K562 (cell line): ENCODE measurements around the gene RIMKLA.

ENCODE experiments used
- KAT8 ChIP-seq: fragments of 450-650 bp; IDR thresholded peaks from 2 replicates; pipeline ENCODE4 v1.6.1; 2016; ENCODE audit warnings: low read depth, mild to moderate bottlenecking
- NFYB ChIP-seq: IDR thresholded peaks from 2 replicates; pipeline ENCODE4 v1.6.1; 2011; ENCODE audit warnings: mild to moderate bottlenecking, moderate library complexity; ENCODE audit not compliant: insufficient read length; ENCODE audit errors: extremely low read depth
- RFX5 ChIP-seq: IDR thresholded peaks from 2 replicates; pipeline ENCODE4 v1.6.1; 2011; ENCODE audit warnings: low read depth, mild to moderate bottlenecking, improper control_type of control experiment, low read length

DNA sequence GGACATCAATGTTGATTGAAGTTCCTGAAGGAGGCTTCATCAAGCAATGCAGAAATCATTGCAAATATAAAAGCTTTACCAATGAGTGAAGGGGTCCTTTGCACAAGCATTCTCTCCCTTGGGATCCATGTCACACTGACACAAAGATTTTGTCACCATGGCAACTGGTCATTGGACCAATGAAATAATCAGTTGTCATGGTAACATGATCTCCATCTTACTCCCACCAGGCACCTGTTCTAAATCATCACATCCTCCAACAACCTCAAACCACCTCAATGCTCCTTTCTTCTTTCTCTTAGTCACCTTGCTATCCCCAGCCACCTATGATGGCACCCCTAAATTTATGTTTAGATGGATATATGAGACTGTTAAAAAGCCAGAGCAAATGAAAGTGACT lies 32.1 kb upstream of the RIMKLA start:
- TF ChIP-seq NFYB (no peak), KAT8 (no peak), RFX5 (no peak)
